Activated naive CD8-positive, alpha-beta T cell treated with anti-CD3 and anti-CD28 coated beads for 36 hours (primary cell): ENCODE data around the gene DMAC2. TPM values are rescaled to one million over a fixed set of nuclear protein-coding genes. Genes with fewer than 3 reads are reported as not detected.
"Not testable (repeated sequence)": the region's sequence is repeated elsewhere in the genome, so short reads cannot be mapped to it uniquely, and the experiment has no call there.

Source experiments
- DNase-seq: peaks from one replicate; pipeline ENCODE4 v3.0.0; 2021
- H3K27ac Mint-ChIP-seq: one replicate; pipeline ENCODE4 v1.8.0; 2022; ENCODE audit warnings: mild to moderate bottlenecking, moderate library complexity, mixed read lengths
- H3K27me3 Mint-ChIP-seq: one replicate; pipeline ENCODE4 v1.8.0; 2022; ENCODE audit warnings: mild to moderate bottlenecking, mixed read lengths
- H3K36me3 Mint-ChIP-seq: one replicate; pipeline ENCODE4 v1.8.0; 2021; ENCODE audit warnings: mild to moderate bottlenecking, mixed read lengths
- H3K4me1 Mint-ChIP-seq: one replicate; pipeline ENCODE4 v1.8.0; 2021; ENCODE audit warnings: mixed read lengths
- H3K4me3 Mint-ChIP-seq: one replicate; pipeline ENCODE4 v1.8.0; 2022; ENCODE audit warnings: mild to moderate bottlenecking, moderate library complexity, mixed read lengths
- H3K9me3 Mint-ChIP-seq: one replicate; pipeline ENCODE4 v1.8.0; 2022; ENCODE audit warnings: mixed read lengths
- total RNA-seq, 2 experiments: library from RNA; stranded (reverse); gene quantifications; one replicate each; pipeline ENCODE4 v1.2.3, GENCODE V29; 2021

Gene DMAC2
- total RNA-seq, 2 experiments from 2014 or later, result 54.5 to 63.0 TPM

DNA sequence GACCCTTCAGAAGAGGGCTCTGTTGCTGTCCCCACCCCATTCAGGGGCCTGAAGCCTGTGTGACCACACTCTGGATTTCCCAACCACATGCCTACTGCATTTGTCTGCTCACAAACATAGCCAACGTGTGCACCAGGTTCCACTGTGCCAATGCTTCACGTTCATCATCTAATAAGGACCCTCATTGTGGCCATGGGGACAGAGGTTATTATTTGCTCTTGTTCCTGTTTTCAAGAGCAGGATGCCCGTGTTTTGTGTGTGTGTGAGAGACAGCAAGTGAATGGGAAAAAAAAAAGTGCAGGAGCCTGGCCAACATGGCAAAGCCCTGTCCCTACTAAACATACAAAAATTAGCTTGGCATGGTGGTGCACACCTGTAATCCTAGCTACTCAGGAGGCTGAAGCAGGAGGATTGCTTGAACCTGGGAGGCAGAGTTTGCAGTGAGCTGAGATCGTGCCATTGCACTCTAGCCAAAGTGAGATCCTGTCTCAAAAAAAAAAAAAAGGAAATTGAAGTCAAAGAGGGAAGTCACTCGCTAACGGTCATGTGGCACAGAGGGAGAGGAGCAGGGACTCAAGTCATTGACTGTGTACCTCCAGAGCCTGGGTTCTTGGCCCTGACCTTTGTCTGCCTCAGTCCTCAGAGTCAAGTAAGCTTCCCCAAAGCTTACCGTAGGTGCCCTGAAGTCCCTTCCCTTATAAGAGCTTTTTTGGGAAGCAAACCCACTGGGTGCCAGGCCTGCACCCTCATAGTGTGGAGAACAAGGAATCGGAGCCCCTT lies 19.4 kb downstream of the DMAC2 start:
- Mint-ChIP-seq H3K4me1 (no peaks in the 10 kb centered on the region), H3K9me3 (no peaks in the 10 kb centered on the region), H3K4me3 (no peak overlapping the region), H3K27ac (no peak overlapping the region), H3K27me3 (no peaks in the 10 kb centered on the region), H3K36me3 (peaks cover 11% of the 10 kb centered on the region)
- DNase-seq, result no peak

DNA sequence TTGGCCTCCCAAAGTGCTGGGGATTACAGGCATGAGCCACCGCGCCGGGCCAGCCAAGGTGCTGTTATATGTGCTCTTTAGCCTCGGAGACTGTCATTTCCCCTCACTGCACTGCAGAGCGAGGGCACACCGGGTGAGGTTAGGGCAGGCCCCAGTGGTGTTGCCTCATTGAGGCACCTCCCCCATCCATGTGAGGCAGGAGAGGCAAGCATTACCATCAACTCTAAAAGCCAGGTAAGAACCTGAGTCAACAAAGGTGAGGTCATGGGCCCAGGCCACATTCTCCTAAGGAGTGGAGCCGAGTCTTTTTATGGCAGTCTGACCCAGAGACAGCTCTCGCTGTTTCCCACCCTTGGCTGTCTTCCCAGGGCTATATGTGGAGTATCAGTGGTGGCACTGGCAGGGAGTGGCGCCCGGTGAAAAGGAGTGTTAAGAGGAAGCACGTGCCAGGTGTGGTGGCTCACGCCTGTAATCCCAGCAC lies 23.5 kb downstream of the DMAC2 start:
- DNase-seq, result no peak
- peaks cover 15% of the 10 kb centered on the region for H3K36me3 Mint-ChIP-seq
- no peaks in the 10 kb centered on the region for H3K9me3 Mint-ChIP-seq

DNA sequence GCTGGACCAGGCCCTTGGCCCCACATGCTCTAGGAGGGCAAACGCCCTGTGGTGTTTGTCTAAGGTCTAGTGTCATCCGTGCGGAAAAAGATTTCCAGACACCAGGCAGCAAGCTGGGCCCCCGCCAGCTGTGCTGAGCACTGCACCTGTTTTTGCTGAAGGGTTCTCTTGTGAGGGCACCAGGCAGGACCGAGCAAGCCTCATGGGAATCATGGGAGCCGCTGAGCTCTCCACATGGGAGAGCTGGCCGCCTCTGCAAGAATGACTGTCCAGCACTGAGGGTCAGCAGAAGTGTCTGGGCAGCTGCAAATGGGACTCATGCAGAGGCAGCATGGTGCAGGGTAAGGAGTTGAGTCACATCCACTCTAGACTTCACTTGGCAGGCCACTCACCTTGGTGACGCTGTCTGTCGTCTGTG lies 24.5 kb downstream of the DMAC2 start:
- Mint-ChIP-seq H3K4me1 (peaks cover 1% of the 10 kb centered on the region), H3K4me3 (no peak overlapping the region), H3K36me3 (peaks cover 13% of the 10 kb centered on the region), H3K9me3 (no peaks in the 10 kb centered on the region), H3K27me3 (no peaks in the 10 kb centered on the region), H3K27ac (no peak overlapping the region)
- no peak for DNase-seq

More for the DNA sequence above, 23.5 kb downstream of the DMAC2 start:
- no peaks in the 10 kb centered on the region for H3K27me3 Mint-ChIP-seq
- H3K4me3 Mint-ChIP-seq, result no peak overlapping the region
- H3K27ac Mint-ChIP-seq, result no peak overlapping the region
- H3K4me1 Mint-ChIP-seq, result no peaks in the 10 kb centered on the region

DNA sequence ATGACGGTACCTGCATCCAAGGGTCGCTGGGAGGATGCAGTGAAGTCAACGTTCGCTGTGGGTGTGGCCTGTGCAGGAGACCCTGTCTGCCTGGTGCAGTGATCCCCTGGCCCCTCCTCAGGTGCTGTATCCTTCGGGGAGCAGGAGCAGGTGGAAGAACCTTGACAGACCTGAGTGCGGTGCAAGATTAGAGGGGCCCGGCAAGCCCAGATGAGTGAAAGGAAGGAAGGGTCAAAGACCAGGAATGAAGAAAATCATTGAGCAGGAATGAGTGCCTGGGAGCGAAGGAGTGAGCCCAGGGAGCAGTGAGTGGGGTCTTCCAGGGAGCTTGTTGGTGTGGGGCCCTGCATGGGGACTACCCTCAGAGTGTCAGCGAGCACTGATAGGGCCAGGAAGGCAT lies 25.3 kb downstream of the DMAC2 start:
- H3K4me1 Mint-ChIP-seq, result peaks cover 6% of the 10 kb centered on the region
- H3K36me3 Mint-ChIP-seq, result peaks cover 12% of the 10 kb centered on the region
- no peaks in the 10 kb centered on the region for H3K9me3 Mint-ChIP-seq
- no peak for DNase-seq
- H3K4me3 Mint-ChIP-seq, result no peak overlapping the region
- H3K27ac Mint-ChIP-seq, result peak overlapping the region; percentile 28
- H3K27me3 Mint-ChIP-seq, result no peaks in the 10 kb centered on the region

DNA sequence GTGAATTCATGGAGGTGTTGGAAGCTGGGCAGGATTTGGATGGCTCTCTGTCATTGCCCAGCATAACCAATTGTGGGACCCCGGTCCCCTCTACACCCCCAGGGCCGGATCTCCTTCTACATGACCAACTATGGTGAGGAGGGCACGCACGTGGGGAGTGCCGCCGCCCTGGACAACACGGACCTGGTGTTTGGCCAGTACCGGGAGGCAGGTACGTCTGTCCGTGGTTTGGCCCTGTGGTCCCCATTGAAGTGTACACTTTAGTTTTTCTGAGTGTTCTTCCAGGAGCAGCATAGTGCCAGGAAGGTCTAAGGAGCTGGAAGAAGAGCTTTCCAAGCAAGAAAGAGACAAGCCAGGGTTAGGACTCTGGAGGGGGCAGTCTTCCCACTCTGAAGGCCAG lies 25.8 kb downstream of the DMAC2 start:
- H3K27me3 Mint-ChIP-seq, result no peaks in the 10 kb centered on the region
- H3K4me3 Mint-ChIP-seq, result no peak overlapping the region
- peaks cover 9% of the 10 kb centered on the region for H3K4me1 Mint-ChIP-seq
- H3K36me3 Mint-ChIP-seq, result peaks cover 9% of the 10 kb centered on the region
- no peak for DNase-seq
- no peak overlapping the region for H3K27ac Mint-ChIP-seq
- H3K9me3 Mint-ChIP-seq, result no peaks in the 10 kb centered on the region

DNA sequence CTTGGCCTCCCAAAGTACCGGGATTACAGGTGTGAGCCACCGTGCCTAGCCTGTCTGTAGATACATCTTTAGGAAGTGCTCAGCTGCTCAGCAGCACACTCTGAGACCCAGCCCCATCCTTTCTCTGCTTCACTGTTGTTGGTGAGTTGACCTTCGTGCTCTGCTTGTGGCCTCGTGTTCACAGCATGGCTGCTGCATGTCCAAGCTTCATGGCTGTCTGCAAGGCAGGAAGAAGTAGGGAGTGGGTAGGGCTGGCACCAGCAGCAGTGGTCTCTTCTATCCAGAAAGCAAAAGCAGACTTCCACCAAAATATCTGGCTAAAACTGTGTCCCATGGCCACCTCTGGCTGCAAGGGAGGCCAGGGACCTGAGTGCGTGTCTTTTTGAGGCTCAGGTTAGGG lies 26.8 kb downstream of the DMAC2 start:
- peaks cover 9% of the 10 kb centered on the region for H3K4me1 Mint-ChIP-seq
- peaks cover 9% of the 10 kb centered on the region for H3K36me3 Mint-ChIP-seq
- no peak overlapping the region for H3K4me3 Mint-ChIP-seq
- H3K9me3 Mint-ChIP-seq, result no peaks in the 10 kb centered on the region
- H3K27me3 Mint-ChIP-seq, result no peaks in the 10 kb centered on the region
- H3K27ac Mint-ChIP-seq, result no peak overlapping the region
- DNase-seq, result no peak

DNA sequence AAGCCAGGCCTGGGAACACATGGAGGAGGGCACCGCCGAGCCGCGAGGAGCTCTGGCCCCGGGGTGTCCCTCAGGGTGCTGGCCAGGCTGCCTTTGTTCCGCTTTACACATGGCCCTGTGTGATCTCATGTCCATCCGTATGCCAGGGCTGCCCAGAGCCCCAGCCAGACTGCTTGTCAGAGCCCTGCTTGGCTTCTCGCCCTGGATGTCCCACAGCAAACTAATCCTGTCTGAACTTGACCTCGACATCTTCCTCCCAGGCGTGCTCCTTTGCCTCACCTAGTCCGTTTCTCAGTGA lies 27.8 kb downstream of the DMAC2 start:
- peaks cover 9% of the 10 kb centered on the region for H3K4me1 Mint-ChIP-seq
- no peaks in the 10 kb centered on the region for H3K9me3 Mint-ChIP-seq
- H3K36me3 Mint-ChIP-seq, result peaks cover 9% of the 10 kb centered on the region
- H3K27ac Mint-ChIP-seq, result no peak overlapping the region
- no peaks in the 10 kb centered on the region for H3K27me3 Mint-ChIP-seq
- no peak overlapping the region for H3K4me3 Mint-ChIP-seq
- DNase-seq, result no peak

DNA sequence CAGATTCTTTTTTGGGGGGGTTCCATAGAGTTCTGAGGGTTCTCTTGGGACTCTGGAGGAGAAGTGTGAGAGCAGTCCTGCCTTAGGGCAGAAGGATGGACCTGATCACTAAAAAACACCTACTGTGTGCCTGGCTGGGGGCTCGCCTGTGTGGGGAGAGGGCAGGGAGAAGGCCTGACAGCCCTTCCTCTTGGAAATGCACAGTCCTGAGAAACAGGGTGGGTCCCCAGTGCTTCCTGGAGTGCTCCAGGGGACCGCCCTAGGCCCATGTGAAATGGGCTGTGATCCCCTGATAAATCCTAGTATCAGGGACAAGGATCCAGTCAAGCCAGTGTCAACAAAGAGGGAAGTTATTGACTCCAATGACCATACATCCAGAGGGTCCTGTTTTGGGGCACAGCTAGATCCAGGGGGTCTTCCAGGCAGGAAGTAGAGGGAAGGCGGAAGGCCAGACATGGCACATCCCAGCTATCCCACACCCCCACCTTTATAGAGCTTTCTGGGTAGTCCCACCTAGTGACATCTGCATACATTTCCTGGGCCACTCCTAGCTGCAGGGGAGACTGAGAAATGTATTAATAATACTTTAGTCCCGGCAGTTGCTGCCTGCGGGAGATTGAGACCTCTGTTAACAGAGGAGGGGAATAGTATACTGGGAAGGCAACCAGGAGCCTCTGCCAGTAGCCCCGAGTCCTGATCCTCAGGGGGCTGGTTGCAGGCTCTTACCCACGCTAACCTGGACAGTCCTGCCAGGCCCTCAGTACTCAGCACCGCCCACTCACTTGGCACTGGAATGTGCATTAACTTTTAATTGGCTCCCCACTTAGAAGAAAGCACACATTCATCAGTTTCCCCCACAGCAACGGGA lies 28.4 kb downstream of the DMAC2 start:
- peaks cover 9% of the 10 kb centered on the region for H3K36me3 Mint-ChIP-seq
- no peaks in the 10 kb centered on the region for H3K9me3 Mint-ChIP-seq
- H3K27ac Mint-ChIP-seq, result no peak overlapping the region
- H3K4me1 Mint-ChIP-seq, result peaks cover 9% of the 10 kb centered on the region
- no peak for DNase-seq
- no peak overlapping the region for H3K4me3 Mint-ChIP-seq
- H3K27me3 Mint-ChIP-seq, result no peaks in the 10 kb centered on the region

DNA sequence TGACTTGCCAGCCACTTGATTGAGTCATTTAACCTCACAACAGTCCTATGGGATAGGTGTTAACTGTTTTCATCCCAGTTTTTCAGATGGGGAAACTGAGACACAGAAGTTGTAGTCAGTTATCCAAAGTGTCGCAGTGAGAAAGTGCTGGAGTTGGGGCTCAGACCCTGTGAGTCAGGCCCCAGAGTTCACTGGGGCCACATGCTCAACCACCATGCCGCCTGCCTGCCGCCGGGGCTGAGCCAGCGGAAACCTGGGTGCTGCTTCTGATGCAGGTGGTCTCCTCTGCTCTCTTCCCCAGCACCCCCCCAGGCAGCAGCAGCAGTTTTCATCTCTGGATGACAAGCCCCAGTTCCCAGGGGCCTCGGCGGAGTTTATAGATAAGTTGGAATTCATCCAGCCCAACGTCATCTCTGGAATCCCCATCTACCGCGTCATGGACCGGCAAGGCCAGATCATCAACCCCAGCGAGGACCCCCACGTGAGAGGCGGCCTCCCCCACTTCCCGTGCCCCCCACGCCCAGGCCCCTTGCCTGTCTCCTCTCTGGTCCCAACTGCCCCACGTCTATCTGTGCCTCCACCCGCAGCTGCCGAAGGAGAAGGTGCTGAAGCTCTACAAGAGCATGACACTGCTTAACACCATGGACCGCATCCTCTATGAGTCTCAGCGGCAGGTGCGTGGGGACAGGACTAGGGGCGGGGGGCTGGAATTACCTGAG lies 29.2 kb downstream of the DMAC2 start:
- no peak overlapping the region for H3K27ac Mint-ChIP-seq
- no peaks in the 10 kb centered on the region for H3K9me3 Mint-ChIP-seq
- peaks cover 9% of the 10 kb centered on the region for H3K4me1 Mint-ChIP-seq
- peaks cover 9% of the 10 kb centered on the region for H3K36me3 Mint-ChIP-seq
- no peaks in the 10 kb centered on the region for H3K27me3 Mint-ChIP-seq
- DNase-seq, result no peak
- no peak overlapping the region for H3K4me3 Mint-ChIP-seq

DNA sequence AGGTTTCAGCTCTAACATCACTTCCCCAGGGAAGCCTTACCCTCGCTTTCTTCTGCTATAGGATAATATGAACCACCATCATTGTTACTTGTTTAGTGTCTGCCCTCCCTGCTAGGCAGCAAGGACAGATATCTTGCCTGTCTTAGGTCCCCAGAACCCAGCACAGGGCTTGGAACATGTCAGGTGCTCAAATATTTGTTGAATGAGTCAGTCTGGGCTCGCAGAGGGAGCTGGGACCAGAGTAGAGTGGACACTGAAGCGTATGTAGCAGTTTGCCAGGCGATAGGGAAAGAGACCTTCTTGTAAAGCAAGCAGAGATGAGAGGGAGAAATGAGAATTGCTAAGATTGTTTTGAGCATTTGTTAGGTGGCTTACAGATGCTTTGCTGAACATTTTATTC lies 30.4 kb downstream of the DMAC2 start:
- no peak overlapping the region for H3K4me3 Mint-ChIP-seq
- H3K4me1 Mint-ChIP-seq, result peaks cover 9% of the 10 kb centered on the region
- no peak for DNase-seq
- peaks cover 7% of the 10 kb centered on the region for H3K36me3 Mint-ChIP-seq
- no peak overlapping the region for H3K27ac Mint-ChIP-seq
- no peaks in the 10 kb centered on the region for H3K27me3 Mint-ChIP-seq
- H3K9me3 Mint-ChIP-seq, result no peaks in the 10 kb centered on the region

DNA sequence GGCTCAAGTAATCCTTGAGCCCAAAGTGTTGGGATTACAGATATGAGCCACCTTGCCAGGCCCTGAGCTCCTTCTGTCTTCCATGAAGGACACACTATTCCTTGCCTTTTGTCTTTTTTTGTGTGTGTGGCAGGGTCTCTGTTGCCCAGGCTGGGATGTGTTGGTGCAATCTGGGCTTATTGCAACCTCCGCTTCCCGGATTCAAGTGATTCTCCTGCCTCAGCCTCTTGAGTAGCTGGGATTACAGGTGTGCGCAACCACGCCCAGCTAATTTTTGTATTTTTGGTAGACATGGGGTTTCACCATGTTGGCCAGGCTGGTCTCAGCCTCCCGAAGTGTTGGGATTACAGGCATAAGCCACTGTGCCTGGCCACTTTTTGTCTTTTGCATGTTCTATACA lies 30.9 kb downstream of the DMAC2 start:
- not testable (repeated sequence) for H3K9me3 Mint-ChIP-seq, H3K27me3 Mint-ChIP-seq, H3K36me3 Mint-ChIP-seq, DNase-seq, H3K4me1 Mint-ChIP-seq, H3K27ac Mint-ChIP-seq, H3K4me3 Mint-ChIP-seq

DNA sequence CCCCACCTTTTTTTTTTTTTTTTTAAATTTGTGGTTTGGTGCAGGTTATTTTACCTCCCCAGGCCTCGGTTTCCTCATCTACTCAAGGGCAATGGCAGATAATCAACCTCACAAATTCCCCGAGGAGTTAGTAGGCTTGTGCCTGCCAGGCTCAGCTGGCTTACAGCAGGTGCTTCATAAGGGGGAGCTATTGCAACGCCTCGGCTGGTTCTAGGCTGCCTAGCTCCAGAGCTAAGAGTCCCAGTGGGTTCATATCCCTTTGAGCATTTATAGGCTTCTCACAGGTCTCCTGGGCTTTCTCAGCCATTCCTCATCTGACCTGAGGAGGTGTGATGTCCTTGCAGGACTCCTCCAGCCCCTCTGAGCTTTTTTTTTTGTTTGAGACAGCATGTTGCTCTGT lies 31.5 kb downstream of the DMAC2 start:
- no peak overlapping the region for H3K4me3 Mint-ChIP-seq
- peaks cover 9% of the 10 kb centered on the region for H3K4me1 Mint-ChIP-seq
- no peaks in the 10 kb centered on the region for H3K9me3 Mint-ChIP-seq
- DNase-seq, result no peak
- no peaks in the 10 kb centered on the region for H3K27me3 Mint-ChIP-seq
- no peak overlapping the region for H3K27ac Mint-ChIP-seq
- H3K36me3 Mint-ChIP-seq, result peaks cover 5% of the 10 kb centered on the region

DNA sequence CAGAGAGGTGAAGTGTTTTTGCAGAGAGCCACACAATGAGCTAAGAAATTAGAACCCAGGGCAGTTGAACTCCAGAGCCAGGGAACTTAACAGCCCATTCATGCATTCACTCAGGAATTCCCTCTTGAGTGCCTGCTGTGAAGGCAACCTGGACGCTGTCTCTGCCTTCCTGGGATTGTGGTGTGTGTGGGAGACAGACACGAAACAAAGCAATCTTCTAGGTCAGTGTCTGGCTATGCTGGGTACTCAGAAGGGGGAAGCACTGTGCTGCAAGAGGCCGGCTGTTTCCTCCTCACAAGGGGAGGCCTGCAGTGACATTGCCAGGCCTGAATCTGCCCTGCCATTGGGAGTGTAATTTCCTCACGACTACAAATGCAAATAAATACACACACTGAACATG lies 32.4 kb downstream of the DMAC2 start:
- Mint-ChIP-seq H3K27ac (no peak overlapping the region), H3K27me3 (no peaks in the 10 kb centered on the region), H3K9me3 (no peaks in the 10 kb centered on the region), H3K4me3 (no peak overlapping the region), H3K4me1 (peaks cover 12% of the 10 kb centered on the region), H3K36me3 (peaks cover 7% of the 10 kb centered on the region)
- no peak for DNase-seq

DNA sequence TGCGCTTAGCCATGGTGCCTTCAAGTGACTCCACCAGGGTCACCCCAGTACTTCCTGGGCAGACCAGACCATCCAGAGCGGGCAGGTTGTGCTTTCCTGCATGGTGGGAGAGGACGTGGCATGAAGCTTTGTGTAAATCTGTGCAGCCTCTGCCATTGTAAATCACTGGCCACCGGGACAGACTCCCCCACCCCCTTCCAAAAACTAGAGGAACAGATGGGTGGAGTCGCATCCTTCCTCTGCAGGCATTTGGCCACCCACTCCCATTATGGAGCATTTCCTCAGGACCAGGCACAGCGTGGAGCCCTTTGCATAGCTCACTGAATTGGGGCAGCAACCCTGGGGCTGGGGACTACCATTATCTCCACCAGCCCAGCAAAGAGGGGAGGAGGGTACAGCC lies 33.9 kb downstream of the DMAC2 start:
- no peak for DNase-seq
- Mint-ChIP-seq H3K27me3 (no peaks in the 10 kb centered on the region), H3K36me3 (peaks cover 10% of the 10 kb centered on the region), H3K4me3 (no peak overlapping the region), H3K9me3 (no peaks in the 10 kb centered on the region), H3K27ac (no peak overlapping the region), H3K4me1 (peaks cover 18% of the 10 kb centered on the region)
